Neural cell (in vitro differentiated cells): ENCODE results near the gene NFKBIA. TPM values are rescaled to one million over a fixed set of nuclear protein-coding genes. Genes with fewer than 3 reads are reported as not detected.

Experiments used
- H2AFZ ChIP-seq: fragments of 200-600, 300-800 bp; sonication (generic), shearing (Covaris generic); 2 replicates; pipeline ENCODE4 v1.6.0; 2014; ENCODE audit warnings: low read depth, mild to moderate bottlenecking, antibody characterized with exemption, low read length, moderate library complexity
- H3F3A ChIP-seq: fragments of 200-600 bp; shearing (Covaris generic); 2 replicates; pipeline ENCODE4 v1.6.1; 2016; ENCODE audit warnings: mild to moderate bottlenecking, moderate library complexity, mixed read lengths, antibody characterized with exemption, low read length; ENCODE audit not compliant: insufficient read depth, poor library complexity, severe bottlenecking
- H3K27ac ChIP-seq: fragments of 200-600, 300-800 bp; sonication (generic), shearing (Covaris generic); 2 replicates; pipeline ENCODE4 v1.5.1; 2014; ENCODE audit warnings: mild to moderate bottlenecking, low read length, moderate library complexity
- H3K27me3 ChIP-seq: fragments of 300-800, 200-600 bp; sonication (generic), shearing (Covaris generic); 2 replicates; pipeline ENCODE4 v1.6.0; 2014; ENCODE audit warnings: mild to moderate bottlenecking, low read depth, low read length, moderate library complexity; ENCODE audit not compliant: insufficient read depth
- H3K36me3 ChIP-seq: fragments of 300-800, 200-600 bp; sonication (generic), shearing (Covaris generic); 2 replicates; pipeline ENCODE4 v1.5.1; 2014; ENCODE audit warnings: mild to moderate bottlenecking, antibody characterized with exemption, low read length, moderate library complexity; ENCODE audit not compliant: insufficient read depth
- H3K4me2 ChIP-seq: fragments of 300-800, 200-600 bp; sonication (generic), shearing (Covaris generic); 2 replicates; pipeline ENCODE4 v1.6.0; 2014; ENCODE audit warnings: mild to moderate bottlenecking, low read length
- H3K4me3 ChIP-seq: fragments of 300-800, 200-600 bp; sonication (generic), shearing (Covaris generic); 2 replicates; pipeline ENCODE4 v1.5.1; 2014; ENCODE audit warnings: mild to moderate bottlenecking, low read length, moderate library complexity
- H3K79me2 ChIP-seq: fragments of 200-600 bp; shearing (Covaris generic); replicated peaks from 2 replicates; pipeline ENCODE4 v1.6.0; 2014; ENCODE audit warnings: mild to moderate bottlenecking, low read length, moderate library complexity; ENCODE audit not compliant: insufficient read depth
- H3K9ac ChIP-seq: fragments of 300-800, 200-600 bp; sonication (generic), shearing (Covaris generic); 2 replicates; pipeline ENCODE4 v1.6.1; 2016; ENCODE audit warnings: mild to moderate bottlenecking, low read length, mixed read lengths
- H3K9me2 ChIP-seq: fragments of 200-600 bp; shearing (Covaris generic); 2 replicates; pipeline ENCODE4 v1.6.1; 2016; ENCODE audit warnings: mild to moderate bottlenecking, low read length, mixed read lengths; ENCODE audit not compliant: insufficient read depth
- H3K9me3 ChIP-seq: fragments of 200-600, 300-800 bp; sonication (generic), shearing (Covaris generic); 2 replicates; pipeline ENCODE4 v1.6.1; 2016; ENCODE audit warnings: mild to moderate bottlenecking, mixed run types, low read length, moderate library complexity, mixed read lengths
- H4K20me1 ChIP-seq: fragments of 200-600 bp; shearing (Covaris generic); 2 replicates; pipeline ENCODE4 v1.6.1; 2016; ENCODE audit warnings: mild to moderate bottlenecking, mixed run types; ENCODE audit not compliant: insufficient read depth
- CTCF ChIP-seq: fragments of 450-650 bp; IDR thresholded peaks from 2 replicates; pipeline ENCODE4 v1.5.1; 2014; ENCODE audit warnings: antibody characterized with exemption, mild to moderate bottlenecking, moderate library complexity; ENCODE audit not compliant: poor library complexity, severe bottlenecking
- EP300 ChIP-seq: fragments of 450-650 bp; conservative IDR thresholded peaks from 2 replicates; pipeline ENCODE4 v1.6.1; 2014; ENCODE audit warnings: antibody characterized with exemption, mild to moderate bottlenecking, moderate library complexity; ENCODE audit not compliant: poor library complexity, severe bottlenecking
- EZH2 ChIP-seq: fragments of 200-600, 300-800 bp; shearing (Covaris generic), sonication (generic); IDR thresholded peaks from 2 replicates; pipeline ENCODE4 v1.6.1; 2014; ENCODE audit warnings: antibody characterized with exemption, low read length, borderline replicate concordance, mild to moderate bottlenecking; ENCODE audit not compliant: insufficient read depth, poor library complexity, severe bottlenecking
- MXI1 ChIP-seq: fragments of 450-650 bp; conservative IDR thresholded peaks from 2 replicates; pipeline ENCODE4 v1.6.1; 2014; ENCODE audit warnings: antibody characterized with exemption, mild to moderate bottlenecking; ENCODE audit not compliant: poor library complexity, severe bottlenecking
- POLR2AphosphoS5 ChIP-seq: IDR thresholded peaks from 2 replicates; pipeline ENCODE4 v1.6.1; 2012
- RAD21 ChIP-seq: fragments of 450-650 bp; conservative IDR thresholded peaks from 2 replicates; pipeline ENCODE4 v1.6.1; 2014; ENCODE audit warnings: antibody characterized with exemption, mild to moderate bottlenecking, moderate library complexity
- REST ChIP-seq: IDR thresholded peaks from 2 replicates; pipeline ENCODE4 v1.6.1; 2012; ENCODE audit warnings: borderline replicate concordance
- SMC3 ChIP-seq: fragments of 450-650 bp; conservative IDR thresholded peaks from 2 replicates; pipeline ENCODE4 v1.6.1; 2014; ENCODE audit warnings: antibody characterized with exemption, mild to moderate bottlenecking, moderate library complexity; ENCODE audit not compliant: poor library complexity
- TAF1 ChIP-seq: IDR thresholded peaks from 2 replicates; pipeline ENCODE4 v1.6.1; 2012; ENCODE audit warnings: low read depth
- polyA plus RNA-seq: library from polyadenylated mRNA; depleted of rRNA; stranded (reverse); fragments of >200 nt; gene quantifications from 2 replicates; pipeline ENCODE4 v1.2.3, GENCODE V29; 2014

Gene NFKBIA
- polyA plus RNA-seq, 1 donor from 2014 or later = 48.8 TPM

- Histone ChIP-seq H3K27me3 (no peaks in the 10 kb centered on the region), H3K36me3 (no peaks in the 10 kb centered on the region), H3K4me3 (no peak overlapping the region), H3F3A (no peaks in the 10 kb centered on the region), H3K79me2 (no peaks in the 10 kb centered on the region), H4K20me1 (no peaks in the 10 kb centered on the region), H3K9me2 (no peaks in the 10 kb centered on the region), H3K4me2 (no peak overlapping the region), H3K9ac (no peak overlapping the region), H3K9me3 (peaks cover 2% of the 10 kb centered on the region), H2AFZ (no peak overlapping the region), H3K27ac (no peak overlapping the region)
- TF ChIP-seq EP300 = no peak
- TF ChIP-seq CTCF = no peak
- TF ChIP-seq MXI1 = no peak
- no peak for TF ChIP-seq TAF1
- no peak for TF ChIP-seq POLR2AphosphoS5
- TF ChIP-seq SMC3 = no peak
- no peak for TF ChIP-seq REST
- no peak for TF ChIP-seq RAD21
- TF ChIP-seq EZH2 = no peak
Measured at GRCh38 chr14:35419429-35419841, 14.9 kb upstream of the NFKBIA start.

- TF ChIP-seq CTCF = no peak
- no peak for TF ChIP-seq REST
- no peak for TF ChIP-seq SMC3
- no peak for TF ChIP-seq RAD21
- TF ChIP-seq EZH2 = no peak
- no peak for TF ChIP-seq TAF1
- no peak for TF ChIP-seq MXI1
- TF ChIP-seq EP300 = no peak
- TF ChIP-seq POLR2AphosphoS5 = no peak
- Histone ChIP-seq H3K9me3 (no peaks in the 10 kb centered on the region), H3K79me2 (no peaks in the 10 kb centered on the region), H3K9ac (no peak overlapping the region), H3K4me2 (no peak overlapping the region), H2AFZ (no peak overlapping the region), H3K9me2 (no peaks in the 10 kb centered on the region), H4K20me1 (no peaks in the 10 kb centered on the region), H3K27me3 (no peaks in the 10 kb centered on the region), H3K36me3 (no peaks in the 10 kb centered on the region), H3K4me3 (no peak overlapping the region), H3F3A (no peaks in the 10 kb centered on the region), H3K27ac (no peak overlapping the region)
Measured at GRCh38 chr14:35418093-35418492, 13.5 kb upstream of the NFKBIA start.
